Skeletal muscle satellite cell (primary cell): ENCODE results near the gene MYL3.

Source experiments
- H3K27me3 ChIP-seq: 2 replicates; pipeline ENCODE4 v1.7.0; 2013; ENCODE audit warnings: low read length; ENCODE audit not compliant: control insufficient read depth, insufficient read depth
- H3K36me3 ChIP-seq: 2 replicates; pipeline ENCODE4 v1.7.0; 2013; ENCODE audit warnings: mild to moderate bottlenecking, control low read depth, low read length; ENCODE audit not compliant: insufficient read depth
- H3K4me1 ChIP-seq: 2 replicates; pipeline ENCODE4 v1.7.0; 2013; ENCODE audit warnings: low read length; ENCODE audit not compliant: control insufficient read depth, insufficient read depth
- H3K4me2 ChIP-seq: 2 replicates; pipeline ENCODE4 v1.7.0; 2013; ENCODE audit warnings: mild to moderate bottlenecking, low read length
- H3K4me3 ChIP-seq: 2 replicates; pipeline ENCODE4 v1.7.0; 2013; ENCODE audit warnings: low read length
- H3K9ac ChIP-seq: 2 replicates; pipeline ENCODE4 v1.7.0; 2013; ENCODE audit warnings: mild to moderate bottlenecking, low read depth, low read length, moderate library complexity
- H3K9me3 ChIP-seq: replicated peaks from 2 replicates; pipeline ENCODE4 v1.7.0; 2013; ENCODE audit warnings: mild to moderate bottlenecking, control low read depth, low read length

MYL3 gene

GRCh38 chr3:46905661-46906451 is 42.6 kb upstream of the MYL3 start:
- no peaks in the 10 kb centered on the region for H3K9me3 ChIP-seq
- H3K4me2 ChIP-seq = no peak overlapping the region
- H3K9ac ChIP-seq = no peak overlapping the region
- no peaks in the 10 kb centered on the region for H3K27me3 ChIP-seq
- peaks cover 30% of the 10 kb centered on the region for H3K4me1 ChIP-seq
- H3K4me3 ChIP-seq = no peak overlapping the region
- no peaks in the 10 kb centered on the region for H3K36me3 ChIP-seq

- Histone ChIP-seq H3K27me3 (no peaks in the 10 kb centered on the region), H3K4me2 (no peak overlapping the region)
Measured at GRCh38 chr3:46905213-46905560, 41.9 kb upstream of the MYL3 start.

GRCh38 chr3:46904303-46905212 is 41.3 kb upstream of the MYL3 start:
- no peaks in the 10 kb centered on the region for H3K27me3 ChIP-seq
- H3K4me3 ChIP-seq = no peak overlapping the region
- H3K4me2 ChIP-seq = no peak overlapping the region
- H3K9me3 ChIP-seq = no peaks in the 10 kb centered on the region
- no peak overlapping the region for H3K9ac ChIP-seq
- H3K36me3 ChIP-seq = no peaks in the 10 kb centered on the region
- peaks cover 26% of the 10 kb centered on the region for H3K4me1 ChIP-seq

More at GRCh38 chr3:46905213-46905560, 41.9 kb upstream of the MYL3 start:
- Histone ChIP-seq H3K4me1 (peaks cover 30% of the 10 kb centered on the region), H3K36me3 (no peaks in the 10 kb centered on the region), H3K9ac (no peak overlapping the region), H3K4me3 (no peak overlapping the region), H3K9me3 (no peaks in the 10 kb centered on the region)

- H3K9me3 ChIP-seq = no peaks in the 10 kb centered on the region
- H3K36me3 ChIP-seq = no peaks in the 10 kb centered on the region
- no peaks in the 10 kb centered on the region for H3K27me3 ChIP-seq
- peaks cover 25% of the 10 kb centered on the region for H3K4me1 ChIP-seq
- H3K4me2 ChIP-seq = no peak overlapping the region
- H3K4me3 ChIP-seq = no peak overlapping the region
- no peak overlapping the region for H3K9ac ChIP-seq
Measured at GRCh38 chr3:46903341-46904302, 40.4 kb upstream of the MYL3 start.

- Histone ChIP-seq H3K4me3 (no peak overlapping the region), H3K4me1 (peaks cover 19% of the 10 kb centered on the region)
Measured at GRCh38 chr3:46902188-46902631, 39.0 kb upstream of the MYL3 start.

GRCh38 chr3:46901591-46902187 is 38.4 kb upstream of the MYL3 start:
- peaks cover 19% of the 10 kb centered on the region for H3K4me1 ChIP-seq
- H3K36me3 ChIP-seq = no peaks in the 10 kb centered on the region
- no peak overlapping the region for H3K9ac ChIP-seq
- H3K9me3 ChIP-seq = no peaks in the 10 kb centered on the region
- no peak overlapping the region for H3K4me2 ChIP-seq
- H3K4me3 ChIP-seq = no peak overlapping the region
- H3K27me3 ChIP-seq = peaks cover 4% of the 10 kb centered on the region

More at GRCh38 chr3:46902188-46902631, 39.0 kb upstream of the MYL3 start:
- no peaks in the 10 kb centered on the region for H3K36me3 ChIP-seq
- H3K4me2 ChIP-seq = no peak overlapping the region
- peaks cover 4% of the 10 kb centered on the region for H3K27me3 ChIP-seq
- H3K9me3 ChIP-seq = no peaks in the 10 kb centered on the region
- no peak overlapping the region for H3K9ac ChIP-seq

GRCh38 chr3:46901061-46901460 is 37.8 kb upstream of the MYL3 start:
- no peaks in the 10 kb centered on the region for H3K36me3 ChIP-seq
- no peak overlapping the region for H3K9ac ChIP-seq
- H3K9me3 ChIP-seq = no peaks in the 10 kb centered on the region

GRCh38 chr3:46900356-46900755 is 37.1 kb upstream of the MYL3 start:
- no peak overlapping the region for H3K4me2 ChIP-seq
- no peaks in the 10 kb centered on the region for H3K9me3 ChIP-seq
- H3K4me1 ChIP-seq = peaks cover 19% of the 10 kb centered on the region
- H3K27me3 ChIP-seq = peaks cover 9% of the 10 kb centered on the region
- H3K4me3 ChIP-seq = no peak overlapping the region
- no peaks in the 10 kb centered on the region for H3K36me3 ChIP-seq
- H3K9ac ChIP-seq = no peak overlapping the region

More at GRCh38 chr3:46901061-46901460, 37.8 kb upstream of the MYL3 start:
- Histone ChIP-seq H3K4me1 (peaks cover 19% of the 10 kb centered on the region), H3K4me2 (no peak overlapping the region), H3K4me3 (no peak overlapping the region), H3K27me3 (peaks cover 6% of the 10 kb centered on the region)

GRCh38 chr3:46900007-46900292 is 36.7 kb upstream of the MYL3 start:
- Histone ChIP-seq H3K36me3 (no peaks in the 10 kb centered on the region), H3K4me1 (peaks cover 19% of the 10 kb centered on the region), H3K4me3 (no peak overlapping the region), H3K9me3 (no peaks in the 10 kb centered on the region), H3K9ac (no peak overlapping the region), H3K4me2 (no peak overlapping the region), H3K27me3 (peaks cover 9% of the 10 kb centered on the region)

GRCh38 chr3:46899151-46900006 is 36.1 kb upstream of the MYL3 start:
- H3K9me3 ChIP-seq = no peaks in the 10 kb centered on the region

More at GRCh38 chr3:46899151-46900006, 36.1 kb upstream of the MYL3 start:
- Histone ChIP-seq H3K4me1 (peaks cover 19% of the 10 kb centered on the region), H3K27me3 (peaks cover 9% of the 10 kb centered on the region), H3K4me3 (peak overlapping the region; percentile 28), H3K9ac (no peak overlapping the region), H3K36me3 (no peaks in the 10 kb centered on the region), H3K4me2 (peak overlapping the region; percentile 67)
